Skeletal muscle cell (primary cell): ENCODE results near the gene PRPF6.
"Not testable (repeated sequence)": the region's sequence is repeated elsewhere in the genome, so short reads cannot be mapped to it uniquely, and the experiment has no call there.

Experiments
- DNase-seq: peaks from one replicate; pipeline ENCODE4 v3.0.0-alpha.2; 2010; ENCODE audit warnings: low read depth
- H3K4me3 ChIP-seq: 2 replicates; pipeline ENCODE4 v1.5.1; 2011; ENCODE audit warnings: low read depth, mild to moderate bottlenecking, control low read depth, low read length, moderate library complexity

The PRPF6 gene

DNA sequence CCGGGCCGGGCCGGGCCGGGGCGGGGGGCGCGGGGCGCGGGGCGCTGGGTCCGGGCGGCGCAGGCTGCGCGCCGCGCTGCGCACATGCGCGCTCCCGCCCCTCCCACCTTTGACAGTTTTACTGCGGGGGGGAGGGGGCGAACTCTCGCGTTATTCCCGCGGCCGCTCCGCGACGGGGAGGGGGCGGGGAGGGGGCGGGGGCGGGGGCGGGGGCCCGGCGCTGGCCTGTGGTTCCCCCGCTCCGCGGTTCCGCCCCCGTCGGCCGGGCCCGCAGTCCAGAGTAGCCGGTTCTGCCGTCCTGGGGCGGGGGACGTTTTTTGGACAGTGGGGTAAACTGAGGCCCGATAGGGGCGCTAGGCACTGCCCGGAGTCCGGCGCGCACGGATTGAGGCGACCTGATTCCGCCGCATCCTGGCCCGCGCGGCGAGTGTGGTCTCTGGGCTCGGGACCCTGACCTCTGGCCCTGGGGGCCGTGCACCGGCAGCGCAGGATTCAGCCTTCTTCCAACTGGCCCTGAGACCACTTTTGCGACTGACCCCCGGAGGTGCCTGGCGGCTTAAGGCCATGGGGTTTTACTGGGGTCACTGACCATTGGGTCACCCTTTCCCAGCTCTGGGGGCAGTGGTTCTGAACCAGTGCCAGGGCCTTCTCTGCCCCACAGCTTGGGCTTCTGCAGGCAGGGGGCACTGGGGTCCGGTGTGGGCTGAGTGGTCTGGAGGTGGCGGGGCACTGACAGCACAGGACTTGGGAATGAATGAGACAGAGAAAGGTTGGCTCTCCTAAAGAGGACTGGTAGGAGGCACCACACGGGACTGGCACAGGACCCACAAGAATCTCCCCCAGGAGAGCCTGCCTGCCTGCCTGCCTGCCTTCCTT is 10.9 kb upstream of the PRPF6 start, which contains the start of gene ZNF512B:
Gene ZNF512B (minus strand): TSS at position 93 of the 876 bp plus-strand sequence. CDS start 1,980 bp downstream, outside the sequence.
- peak within 1 kb of the TSS; percentile 68 for H3K4me3 ChIP-seq
- no peak for DNase-seq

DNA sequence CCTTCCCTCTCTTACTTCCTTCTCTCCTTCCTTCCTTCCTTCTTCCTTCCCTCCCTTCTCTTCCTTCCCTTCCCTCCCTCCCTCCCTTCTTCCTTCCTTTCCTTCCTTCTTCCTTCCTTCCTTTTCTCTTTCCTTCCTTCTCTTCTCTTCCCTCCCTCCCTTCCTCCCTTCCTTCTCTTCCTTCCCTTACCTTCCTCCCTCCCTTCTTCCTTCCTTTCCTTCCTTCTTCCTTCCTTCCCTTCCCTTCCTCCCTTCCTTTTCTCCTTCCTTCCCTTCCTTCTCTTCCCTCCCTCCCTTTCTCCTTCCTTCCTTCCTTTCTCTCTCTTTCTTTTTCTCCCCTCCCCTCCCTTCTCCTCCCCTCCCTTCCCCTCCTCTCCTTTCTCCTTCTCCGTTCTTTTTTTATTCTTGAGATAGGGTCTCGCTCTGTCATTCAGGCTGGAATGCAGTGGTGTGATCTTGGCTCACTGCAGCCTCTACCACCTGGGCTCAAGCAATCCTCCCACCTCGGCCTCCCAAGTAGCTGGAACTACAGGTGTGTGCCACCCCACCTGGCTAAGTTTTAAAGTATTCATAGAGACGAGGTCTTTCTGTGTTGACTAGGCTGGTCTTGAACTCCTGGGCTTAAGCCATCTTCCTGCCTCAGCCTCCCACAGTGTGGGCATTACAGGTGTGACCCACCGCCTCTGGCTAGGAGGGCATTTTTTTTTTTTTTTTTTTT is 10.1 kb upstream of the PRPF6 start:
- no peak overlapping the region for H3K4me3 ChIP-seq
- no peak for DNase-seq

DNA sequence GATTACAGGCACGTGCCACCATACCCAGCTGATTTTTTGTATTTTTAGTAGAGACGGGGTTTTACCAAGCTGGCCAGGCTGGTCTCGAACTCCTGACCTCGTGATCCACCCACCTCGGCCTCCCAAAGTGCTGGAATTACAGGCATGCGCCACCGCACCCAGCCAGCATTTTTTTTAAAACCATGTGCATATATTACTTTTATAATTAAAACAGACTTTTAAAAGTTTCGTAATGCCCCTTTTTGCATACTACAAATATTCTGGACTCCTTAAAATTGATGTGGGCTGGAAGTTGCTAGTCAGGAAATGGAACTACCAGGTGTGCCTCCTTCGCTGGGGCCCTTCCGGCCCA is 9.0 kb upstream of the PRPF6 start:
- not testable (repeated sequence) for H3K4me3 ChIP-seq, DNase-seq

DNA sequence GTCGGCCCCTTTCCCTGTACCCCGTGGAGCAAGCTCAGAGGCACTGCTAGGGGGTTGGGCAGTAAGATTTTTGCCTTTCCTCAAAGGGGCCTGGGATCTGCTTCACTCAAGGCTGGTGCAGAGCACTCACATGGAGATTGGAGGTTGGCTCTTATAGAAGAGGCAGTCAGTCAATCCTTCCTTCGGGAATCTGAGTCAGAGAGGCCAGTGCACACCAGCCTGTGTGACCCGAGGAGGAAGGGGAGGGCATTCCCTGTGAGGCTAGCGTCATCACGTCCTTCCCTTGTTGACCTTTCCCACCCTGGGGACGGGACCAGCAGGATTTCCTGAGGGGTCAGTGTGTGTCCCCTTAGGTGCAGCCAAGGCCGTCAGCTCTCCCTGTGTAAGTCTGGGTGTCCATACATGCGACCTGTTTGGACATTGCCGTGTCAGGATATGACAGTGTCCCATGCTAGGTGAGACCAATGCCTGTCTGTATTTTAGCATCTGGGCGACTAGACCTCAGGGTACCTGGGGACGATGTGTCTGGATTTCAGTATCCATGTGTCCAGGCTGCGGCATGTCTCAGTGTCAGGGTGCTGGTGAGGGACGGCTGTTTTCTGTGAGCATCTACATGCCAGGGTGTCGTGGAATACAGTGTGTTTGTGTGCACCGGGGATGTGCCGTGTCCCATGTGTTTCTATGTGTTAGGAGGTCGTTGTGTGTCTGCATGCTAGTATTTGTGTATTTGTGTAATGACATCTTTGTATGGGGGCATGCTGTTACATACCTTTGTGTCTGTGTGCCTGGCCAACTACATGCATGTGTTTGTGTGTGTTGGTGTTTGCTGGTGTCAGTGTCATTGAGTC is 8.4 kb upstream of the PRPF6 start:
- no peak overlapping the region for H3K4me3 ChIP-seq
- no peak for DNase-seq

- H3K4me3 ChIP-seq: no peak overlapping the region
- DNase-seq: no peak
These were observed 7.8 kb upstream of the PRPF6 start for GRCh38 chr20:63973160-63973479.

DNA sequence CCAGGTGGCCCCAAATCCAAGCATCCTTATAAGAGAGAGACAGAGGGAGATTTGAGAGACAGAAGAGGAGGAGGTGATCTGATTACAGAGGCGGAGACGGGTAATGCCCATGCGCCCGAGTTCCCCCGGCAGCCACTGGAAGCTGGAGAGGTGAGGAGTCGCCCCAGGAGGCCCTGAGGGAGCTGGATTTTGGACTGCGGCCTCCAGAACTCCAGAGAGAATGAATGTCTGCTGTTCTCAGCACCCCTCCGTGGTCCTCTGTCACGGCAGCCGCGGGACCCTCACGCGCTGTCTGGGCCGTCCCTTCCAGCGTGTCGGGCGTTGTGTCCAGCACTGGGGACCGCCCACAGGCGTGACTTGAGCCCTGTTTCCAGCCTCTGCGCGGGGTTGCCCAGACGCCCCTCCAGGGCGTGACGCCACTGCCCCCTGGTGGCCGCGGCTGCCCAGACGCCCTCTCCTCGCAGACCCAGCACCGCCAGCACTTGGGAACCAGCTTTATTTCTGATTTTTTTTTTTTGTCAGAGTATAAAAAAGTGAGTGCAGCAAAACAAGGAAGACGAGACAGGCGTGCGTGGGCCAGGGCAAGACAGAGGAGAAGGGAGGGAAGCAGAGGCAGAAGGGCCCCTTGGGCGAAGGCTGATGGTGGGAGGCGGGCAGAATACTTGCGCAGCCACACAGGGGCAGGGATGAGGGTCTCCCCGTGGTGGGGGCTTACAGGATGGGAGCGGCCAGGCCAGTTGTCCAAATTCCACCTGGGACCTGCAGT is 7.1 kb upstream of the PRPF6 start:
- no peak for DNase-seq
- H3K4me3 ChIP-seq: peak overlapping the region; percentile 53

DNA sequence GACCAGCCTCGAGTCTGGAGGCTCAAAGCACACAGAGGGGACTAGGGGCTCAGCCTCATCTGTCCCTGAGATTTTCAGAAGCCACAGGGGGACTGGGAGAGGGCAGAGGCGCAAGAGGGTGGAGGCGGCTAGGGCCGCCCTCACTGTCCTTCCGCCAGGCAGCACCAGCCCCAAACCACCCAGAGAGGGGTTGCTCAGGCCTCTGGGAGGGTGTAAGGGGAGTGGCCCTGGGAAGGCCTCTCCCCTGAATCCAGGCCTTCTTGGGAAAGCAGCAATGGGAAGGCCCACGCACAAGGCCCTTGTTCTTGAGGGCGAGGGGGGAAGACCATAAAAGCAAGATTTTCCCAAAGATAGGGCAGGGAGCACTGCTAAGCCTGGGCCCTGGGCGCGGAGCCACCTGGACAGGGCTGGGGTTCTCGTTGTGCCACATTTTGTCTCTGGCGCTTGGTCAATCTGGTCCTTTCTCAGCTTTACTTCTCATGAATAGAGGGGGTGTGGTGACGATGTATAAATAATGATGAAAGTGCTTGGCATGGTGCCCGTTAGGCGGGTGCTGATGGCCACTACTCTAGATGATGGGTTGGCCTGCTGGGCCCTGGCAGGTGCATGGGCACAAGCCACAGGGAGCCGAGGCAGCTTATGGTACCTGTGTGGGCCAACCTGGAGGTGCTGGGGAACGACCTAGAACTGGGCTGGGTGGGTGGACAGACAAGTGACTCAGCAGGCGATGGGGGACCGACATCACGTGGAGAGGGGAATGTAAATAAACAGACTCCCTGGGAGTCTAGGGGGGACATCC is 6.3 kb upstream of the PRPF6 start:
- DNase-seq: no peak

GRCh38 chr20:63976511-63976910 is 4.4 kb upstream of the PRPF6 start:
- DNase-seq, H3K4me3 ChIP-seq: not testable (repeated sequence)

More for the DNA sequence above, 6.3 kb upstream of the PRPF6 start:
- H3K4me3 ChIP-seq: no peak overlapping the region

GRCh38 chr20:63976980-63977738 is 3.8 kb upstream of the PRPF6 start:
- H3K4me3 ChIP-seq: no peak overlapping the region
- no peak for DNase-seq

DNA sequence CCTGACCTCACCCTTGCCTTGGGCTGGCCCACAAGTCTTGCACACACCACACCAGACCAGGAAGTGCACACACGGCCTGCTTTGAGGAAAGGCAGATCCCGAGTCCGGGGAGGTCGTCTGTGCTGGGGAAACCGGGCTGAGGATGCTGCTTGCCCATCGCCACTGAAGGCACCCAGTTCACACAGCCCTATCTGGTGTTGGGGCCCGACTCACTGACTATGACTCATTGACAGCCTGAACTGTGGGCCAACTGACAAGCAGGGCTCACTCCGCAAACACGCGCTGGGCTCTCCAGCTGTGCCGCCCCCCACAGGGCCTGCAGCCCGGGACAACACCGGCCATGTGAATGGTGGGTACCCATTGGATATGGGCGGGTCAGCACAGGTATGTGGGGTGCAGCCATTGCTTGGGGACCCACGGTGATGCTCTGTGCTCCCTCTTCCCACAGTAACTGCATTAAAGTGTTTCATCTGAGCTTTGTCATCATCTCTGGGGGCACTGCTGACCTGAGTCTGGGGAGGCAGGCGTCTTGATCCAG is 3.1 kb upstream of the PRPF6 start:
- no peak for DNase-seq

DNA sequence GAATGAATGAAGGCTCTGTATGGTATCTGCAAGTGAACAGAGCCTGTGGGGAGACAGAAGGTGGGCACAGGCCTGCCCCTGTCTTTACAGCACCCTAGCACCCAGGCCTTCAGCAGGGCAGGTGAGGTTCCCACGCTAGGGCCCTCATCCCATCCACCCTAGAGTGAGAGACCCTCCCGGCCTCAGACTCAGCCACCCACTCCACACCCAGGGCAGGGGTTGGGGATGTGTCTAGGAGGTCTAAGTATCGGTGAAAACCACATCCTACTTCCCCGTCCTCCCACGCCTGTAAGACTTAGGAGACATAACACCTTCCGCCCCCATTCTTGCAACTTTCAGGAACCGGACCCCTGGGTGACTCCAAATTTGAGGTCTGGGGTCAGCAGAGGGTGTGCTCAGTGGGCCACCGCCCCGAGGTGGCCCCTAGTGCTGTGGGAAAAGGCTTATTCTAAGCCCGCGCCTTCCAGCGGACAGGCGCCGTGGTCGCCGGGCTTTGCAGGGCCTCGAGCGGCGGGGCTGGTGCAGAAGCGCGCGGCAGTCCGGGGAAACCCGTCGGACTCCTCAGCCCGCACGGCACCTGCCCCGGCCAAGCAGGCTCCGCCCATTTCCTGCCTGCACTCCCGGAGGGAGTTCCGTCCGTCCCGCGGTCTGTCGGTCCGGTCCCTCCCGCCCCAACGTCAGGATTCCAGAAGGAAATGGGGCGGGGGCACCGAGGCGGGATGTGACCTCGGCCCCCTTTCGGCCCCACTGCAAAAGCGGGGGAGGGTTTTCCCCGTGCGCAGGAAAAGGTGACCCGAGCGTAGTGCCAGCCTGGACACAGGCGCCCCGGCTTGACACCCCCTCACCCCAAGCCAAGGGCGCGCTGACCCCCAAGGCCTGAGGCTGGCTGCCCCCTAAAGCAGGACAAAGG is 2.4 kb upstream of the PRPF6 start:
- no peak for DNase-seq
- peak overlapping the region; percentile 49 for H3K4me3 ChIP-seq

More for the DNA sequence above, 3.1 kb upstream of the PRPF6 start:
- H3K4me3 ChIP-seq: no peak overlapping the region

DNA sequence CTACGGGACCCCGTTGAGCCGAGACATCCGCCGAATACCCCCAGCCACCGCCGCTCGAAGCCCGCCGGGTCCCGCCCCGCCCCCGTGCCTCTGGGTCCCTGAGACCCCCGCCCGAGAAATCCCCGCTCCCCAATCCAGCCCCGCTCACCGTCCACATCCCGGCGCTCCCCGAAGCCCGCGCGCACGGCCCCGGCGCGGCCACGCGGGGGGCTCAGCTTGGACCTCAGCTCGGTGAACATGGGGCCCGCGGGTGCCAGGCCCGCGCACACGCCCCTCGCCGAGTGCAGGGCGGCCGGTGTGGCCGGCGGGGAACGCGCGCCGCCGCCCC is 1.7 kb upstream of the PRPF6 start:
- peak overlapping the region; percentile 49 for H3K4me3 ChIP-seq
- no peak for DNase-seq

- H3K4me3 ChIP-seq: peak within 1 kb of the TSS; percentile 92
- DNase-seq: no peak
These were observed 1.2 kb upstream of the PRPF6 start, which contains the start of gene SAMD10 for GRCh38 chr20:63979557-63980316. Gene SAMD10, minus strand, starts transcription at chr20:63979642. Its CDS starts 175 bp downstream, at chr20:63979467.

DNA sequence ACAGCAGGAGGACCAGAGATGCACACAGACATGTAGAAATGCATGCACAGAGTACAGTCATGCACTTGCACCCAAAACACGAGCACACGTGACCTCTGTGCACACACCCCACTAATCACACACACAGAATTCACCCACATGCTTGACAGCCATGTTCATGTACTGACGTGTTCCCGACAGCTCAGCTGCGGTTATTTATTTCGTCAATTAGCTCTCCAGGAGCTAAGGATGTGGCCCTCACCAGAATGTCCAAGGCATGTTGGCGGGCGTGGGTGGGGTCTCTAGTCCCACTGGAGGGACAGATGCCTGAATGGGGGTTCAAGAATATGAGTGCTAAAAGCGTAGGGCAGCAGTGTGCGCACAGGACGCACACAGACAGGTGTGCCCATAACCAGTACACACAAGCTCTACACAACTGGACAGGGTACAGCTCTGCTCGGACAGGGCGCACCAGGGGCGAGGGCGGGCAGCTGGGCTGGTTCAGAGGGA is 571 bp upstream of the PRPF6 start:
- peak overlapping the region; percentile 92 for H3K4me3 ChIP-seq
- no peak for DNase-seq

GRCh38 chr20:63982937-63983336 is 2.0 kb downstream of the PRPF6 start:
- no peak overlapping the region for H3K4me3 ChIP-seq
- no peak for DNase-seq

DNA sequence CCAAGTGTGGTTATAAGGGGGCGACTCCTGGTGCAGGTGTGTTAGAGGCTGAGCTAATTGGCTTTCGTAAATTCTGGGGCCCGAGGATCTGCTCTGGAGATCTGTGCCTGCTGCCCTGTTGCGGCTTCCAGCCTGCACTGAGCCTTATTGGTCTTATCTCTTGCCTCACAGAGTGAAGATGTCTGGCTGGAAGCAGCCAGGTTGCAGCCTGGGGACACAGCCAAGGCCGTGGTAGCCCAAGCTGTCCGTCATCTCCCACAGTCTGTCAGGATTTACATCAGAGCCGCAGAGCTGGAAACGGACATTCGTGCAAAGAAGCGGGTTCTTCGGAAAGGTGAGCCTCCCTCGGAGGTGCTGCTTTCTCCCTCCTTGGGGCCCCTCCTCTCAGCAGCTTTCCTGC is 20.0 kb downstream of the PRPF6 start:
- no peak for DNase-seq
- H3K4me3 ChIP-seq: no peak overlapping the region
